Activated T-helper 2 cell treated with anti-CD3 and anti-CD28 coated beads, Interferon-gamma antibody, Interleukin-2, Interleukin-4, amounts not matched to agents 10 μg/mL and 5 μg/mL and 100 μg/mL, durations not matched to agents 14 hours and 24 hours and 36 hours (primary cell): ENCODE measurements around the gene GPX3. TPM values are rescaled to one million over a fixed set of nuclear protein-coding genes. Genes with fewer than 3 reads are reported as not detected.

ENCODE experiments used
- DNase-seq: peaks from one replicate; pipeline ENCODE4 v3.0.0; 2021; ENCODE audit warnings: low spot score
- H3K27ac Mint-ChIP-seq: one replicate; pipeline ENCODE4 v1.8.0; 2021; ENCODE audit warnings: mixed read lengths
- H3K27me3 Mint-ChIP-seq: one replicate; pipeline ENCODE4 v1.8.0; 2021; ENCODE audit warnings: low read depth, mixed read lengths
- H3K36me3 Mint-ChIP-seq: one replicate; pipeline ENCODE4 v1.8.0; 2021; ENCODE audit warnings: low read depth, mixed read lengths
- H3K4me1 Mint-ChIP-seq: one replicate; pipeline ENCODE4 v1.8.0; 2021; ENCODE audit warnings: low read depth, mixed read lengths
- H3K4me3 Mint-ChIP-seq: one replicate; pipeline ENCODE4 v1.8.0; 2021; ENCODE audit warnings: low read depth, mild to moderate bottlenecking, moderate library complexity, mixed read lengths
- H3K9me3 Mint-ChIP-seq: one replicate; pipeline ENCODE4 v1.8.0; 2021; ENCODE audit warnings: mixed read lengths
- intact Hi-C: fragments of 100-400 bp; cut with micrococcal nuclease; formaldehyde crosslinking; loops from one replicate; pipeline ENCODE4 v1.15.1; 2023
- total RNA-seq: library from RNA; stranded (reverse); gene quantifications from 2 replicates; pipeline ENCODE4 v1.2.3, GENCODE V29; 2022

Gene GPX3
- total RNA-seq, 1 donor from 2014 or later, result not detected

DNA sequence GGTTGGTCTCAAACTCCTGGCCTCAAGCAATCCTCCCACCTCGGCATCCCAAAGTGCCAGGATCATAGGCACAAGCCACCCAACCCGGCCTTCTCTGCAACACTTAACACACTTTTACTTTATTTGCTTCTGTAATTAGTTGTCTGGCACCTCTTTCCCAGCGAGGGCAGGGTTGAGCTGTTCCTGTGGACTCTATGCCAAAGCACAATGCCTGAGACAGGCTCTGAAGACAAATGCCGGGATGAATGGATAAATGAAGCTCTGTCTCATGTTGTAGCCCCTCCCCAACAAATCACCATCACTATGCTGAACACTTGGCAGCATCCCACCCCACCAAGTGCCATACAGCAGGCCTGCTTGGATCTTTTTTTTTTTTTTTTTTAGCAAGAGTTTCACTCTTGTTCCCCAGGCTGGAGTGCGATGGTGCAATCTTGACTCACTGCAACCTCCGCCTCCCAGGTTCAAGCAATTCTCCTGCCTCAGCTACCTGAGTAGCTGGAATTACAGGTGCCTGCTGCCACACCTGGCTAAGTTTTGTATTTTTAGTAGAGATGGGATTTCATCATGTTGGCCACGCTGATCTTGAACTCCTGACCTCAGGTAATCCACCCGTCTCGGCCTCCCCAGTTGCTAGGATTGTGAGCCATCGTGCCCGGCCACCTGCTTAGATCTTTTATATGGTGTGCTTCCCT is 21.3 kb downstream of the GPX3 start:
- H3K27ac Mint-ChIP-seq, result no peak overlapping the region
- no peaks in the 10 kb centered on the region for H3K27me3 Mint-ChIP-seq
- peaks cover 86% of the 10 kb centered on the region for H3K36me3 Mint-ChIP-seq

DNA sequence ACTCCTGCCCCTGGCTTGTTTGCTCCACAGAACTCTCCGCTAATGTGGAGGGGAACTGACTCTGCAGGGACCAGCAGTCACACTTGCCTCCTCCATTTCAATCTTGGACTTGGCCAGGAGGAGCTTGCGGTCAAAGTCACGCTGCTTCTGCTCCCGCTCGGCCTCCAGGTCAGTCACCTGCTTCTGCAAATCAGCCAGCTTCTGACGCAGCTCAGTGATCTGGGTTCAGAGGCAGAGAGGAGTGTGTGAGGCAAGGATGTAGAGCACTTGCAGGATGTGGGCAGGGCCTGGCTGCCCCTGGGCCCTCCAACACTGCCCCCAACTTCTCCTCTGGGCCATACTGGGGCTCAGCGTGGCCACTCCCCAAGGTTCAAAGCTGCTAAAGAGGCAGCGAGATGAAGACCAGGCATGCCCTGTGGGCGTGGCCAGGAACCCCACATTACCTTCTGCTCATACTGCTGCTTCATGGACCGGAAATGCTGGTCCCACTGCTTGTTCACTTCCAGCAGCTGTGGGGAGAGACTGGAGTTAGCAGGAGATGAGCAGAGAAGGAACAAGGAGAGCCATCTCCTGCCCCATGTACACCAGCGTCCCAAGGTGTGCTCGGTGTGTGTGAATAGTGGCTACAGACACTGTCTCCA is 22.2 kb downstream of the GPX3 start:
- intact Hi-C loops, result no loop called here
- no peak overlapping the region for H3K4me3 Mint-ChIP-seq
- no peak overlapping the region for H3K27ac Mint-ChIP-seq
- peaks cover 8% of the 10 kb centered on the region for H3K4me1 Mint-ChIP-seq
- peaks cover 86% of the 10 kb centered on the region for H3K36me3 Mint-ChIP-seq
- DNase-seq, result no peak
- no peaks in the 10 kb centered on the region for H3K9me3 Mint-ChIP-seq
- no peaks in the 10 kb centered on the region for H3K27me3 Mint-ChIP-seq

More for the DNA sequence above, 21.3 kb downstream of the GPX3 start:
- no peak for DNase-seq
- Mint-ChIP-seq H3K4me1 (peaks cover 8% of the 10 kb centered on the region), H3K9me3 (no peaks in the 10 kb centered on the region), H3K4me3 (no peak overlapping the region)
- intact Hi-C loops, result no loop called here

DNA sequence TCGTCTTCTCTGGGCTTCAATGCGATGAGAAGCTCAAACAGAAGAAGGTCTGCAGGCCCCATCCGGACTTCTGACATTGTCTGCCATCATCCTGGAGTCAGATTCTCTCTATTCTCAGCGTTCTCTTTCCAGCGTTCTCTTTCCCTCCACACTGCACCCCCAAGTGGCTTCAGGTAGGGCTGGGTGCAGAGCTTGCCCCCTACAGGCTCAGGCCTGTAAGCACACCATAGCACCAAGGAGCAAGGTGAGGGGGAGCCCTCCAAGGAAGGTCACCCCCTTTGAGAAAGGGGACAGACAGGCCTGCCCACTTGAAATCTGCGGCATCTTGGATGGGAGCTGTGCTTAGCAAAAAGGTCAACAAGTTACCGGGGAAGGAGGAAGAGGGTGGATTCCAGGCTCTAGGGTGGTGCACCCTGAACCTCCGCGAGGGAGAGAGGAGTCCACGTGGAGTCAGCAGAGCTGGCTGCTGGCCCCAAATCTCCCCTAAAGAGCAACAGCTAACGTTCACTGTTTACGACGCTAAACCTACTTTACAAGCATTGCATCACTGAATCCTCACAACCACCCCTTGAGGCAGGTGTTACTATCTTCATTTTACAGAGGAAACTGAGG is 27.5 kb downstream of the GPX3 start:
- no peak for DNase-seq
- intact Hi-C loops, result no loop called here
- Mint-ChIP-seq H3K27me3 (no peaks in the 10 kb centered on the region), H3K4me1 (peaks cover 11% of the 10 kb centered on the region), H3K27ac (peak overlapping the region; percentile 17), H3K4me3 (no peak overlapping the region), H3K9me3 (no peaks in the 10 kb centered on the region), H3K36me3 (peaks cover 92% of the 10 kb centered on the region)

DNA sequence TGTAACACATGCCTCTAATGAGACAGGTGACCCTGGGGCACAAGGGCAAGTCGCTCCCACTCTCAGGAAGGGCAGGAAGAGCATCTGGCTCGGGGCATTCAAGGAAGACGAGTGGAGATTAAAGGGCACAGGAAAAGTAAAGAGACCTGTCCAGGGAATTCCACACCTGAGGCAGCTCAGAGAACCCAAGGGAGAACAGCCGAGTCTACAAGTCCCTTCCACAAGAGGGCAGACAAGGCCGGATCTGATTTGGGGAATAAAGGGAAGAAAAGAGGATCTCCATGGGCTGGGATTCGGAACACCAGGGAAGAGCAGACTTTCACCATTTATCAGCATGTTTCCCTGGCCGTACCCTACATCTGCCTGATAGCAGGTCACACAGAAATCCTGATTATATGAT is 28.1 kb downstream of the GPX3 start:
- Mint-ChIP-seq H3K4me1 (peaks cover 14% of the 10 kb centered on the region), H3K27ac (no peak overlapping the region), H3K27me3 (no peaks in the 10 kb centered on the region), H3K36me3 (peaks cover 91% of the 10 kb centered on the region), H3K4me3 (no peak overlapping the region), H3K9me3 (no peaks in the 10 kb centered on the region)
- no peak for DNase-seq
- intact Hi-C loops, result no loop called here

DNA sequence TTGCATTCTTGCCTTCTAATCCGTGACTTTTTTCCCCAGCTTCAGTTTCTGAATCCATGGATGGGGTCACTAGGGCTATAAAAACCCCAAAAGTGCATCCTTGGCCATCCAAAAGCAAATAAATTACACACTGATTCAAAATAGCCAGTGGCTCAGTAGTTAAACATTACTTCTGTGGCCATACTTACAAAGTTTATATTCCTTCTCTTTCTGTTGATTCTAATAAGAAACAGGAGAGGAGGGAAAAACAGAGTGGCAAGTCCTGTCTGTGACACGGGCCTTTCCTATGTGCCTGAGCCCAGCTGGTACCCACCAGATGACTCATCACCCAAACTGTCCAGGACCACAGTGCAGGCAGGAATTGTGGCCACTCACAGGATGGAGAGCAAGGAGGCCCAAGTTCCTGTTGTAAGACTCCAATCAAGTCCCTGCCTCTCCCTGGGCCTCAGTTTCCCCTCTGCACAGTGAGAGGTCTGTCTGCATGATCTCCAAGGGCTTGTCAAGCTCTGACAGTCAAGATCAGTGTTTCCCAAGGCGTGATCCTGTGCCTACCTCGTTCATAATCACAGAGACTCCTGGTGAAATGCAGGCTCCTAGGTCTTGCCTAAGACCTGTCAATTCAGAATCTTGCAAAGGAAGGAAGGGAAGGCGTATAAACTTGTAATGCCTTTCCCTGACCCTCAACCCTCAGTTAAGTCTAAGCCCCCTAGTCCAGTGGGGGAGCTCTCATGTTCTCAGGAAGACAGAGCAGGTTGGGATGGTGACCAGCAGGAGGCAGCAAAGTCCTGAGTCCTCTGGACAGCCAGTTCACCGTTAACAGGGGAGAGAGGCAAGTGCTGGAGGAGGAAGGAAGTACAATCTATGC is 30.9 kb downstream of the GPX3 start:
- Mint-ChIP-seq H3K27me3 (no peaks in the 10 kb centered on the region), H3K27ac (peak overlapping the region; percentile 34), H3K4me1 (peaks cover 15% of the 10 kb centered on the region), H3K4me3 (no peak overlapping the region), H3K36me3 (peaks cover 96% of the 10 kb centered on the region), H3K9me3 (no peaks in the 10 kb centered on the region)
- DNase-seq, result peak; percentile 55
- intact Hi-C loops, result loop anchor here (1.0 to 2.0 kb wide), 3 partner anchors 36 to 113 kb away; no protein-coding TSS in a partner anchor

DNA sequence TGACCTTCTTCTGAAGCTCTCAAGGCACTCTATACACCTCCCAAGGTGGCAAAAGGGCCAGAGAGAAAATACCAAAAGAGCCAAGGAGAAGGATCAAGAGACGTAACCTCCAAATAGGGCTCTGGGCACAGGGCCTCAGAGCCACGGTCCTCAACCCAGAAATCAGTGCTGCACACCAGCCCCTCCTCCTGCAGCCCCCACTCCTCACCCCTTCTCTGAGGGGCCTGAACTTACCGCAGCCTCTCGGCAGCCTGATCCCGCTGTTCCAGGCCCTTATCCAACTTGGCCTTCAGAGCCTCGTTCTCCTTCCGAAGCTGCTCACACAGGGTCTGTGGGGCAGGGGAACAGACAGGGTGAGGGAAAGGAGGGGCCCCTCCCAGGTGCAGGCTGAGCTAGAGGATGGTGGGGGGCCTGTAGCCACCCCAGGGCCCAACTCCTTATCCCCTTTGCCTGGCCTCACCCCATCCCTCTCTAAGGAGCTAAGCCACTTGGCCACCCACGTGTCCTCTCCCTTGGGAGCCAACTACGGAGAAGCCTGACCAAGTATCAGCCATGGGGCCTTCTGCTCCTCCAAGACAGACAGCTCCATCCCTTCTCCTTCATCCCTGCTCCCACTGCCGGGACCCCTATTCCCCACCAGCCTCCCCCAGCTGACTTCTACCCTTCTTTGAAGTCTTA is 31.7 kb downstream of the GPX3 start:
- Mint-ChIP-seq H3K27me3 (no peaks in the 10 kb centered on the region), H3K4me1 (peaks cover 17% of the 10 kb centered on the region), H3K36me3 (peaks cover 96% of the 10 kb centered on the region), H3K9me3 (no peaks in the 10 kb centered on the region), H3K27ac (peak overlapping the region; percentile 79), H3K4me3 (no peak overlapping the region)
- DNase-seq, result no peak
- intact Hi-C loops, result loop anchor here (1.0 to 2.0 kb wide), 3 partner anchors 35 to 112 kb away; no protein-coding TSS in a partner anchor

DNA sequence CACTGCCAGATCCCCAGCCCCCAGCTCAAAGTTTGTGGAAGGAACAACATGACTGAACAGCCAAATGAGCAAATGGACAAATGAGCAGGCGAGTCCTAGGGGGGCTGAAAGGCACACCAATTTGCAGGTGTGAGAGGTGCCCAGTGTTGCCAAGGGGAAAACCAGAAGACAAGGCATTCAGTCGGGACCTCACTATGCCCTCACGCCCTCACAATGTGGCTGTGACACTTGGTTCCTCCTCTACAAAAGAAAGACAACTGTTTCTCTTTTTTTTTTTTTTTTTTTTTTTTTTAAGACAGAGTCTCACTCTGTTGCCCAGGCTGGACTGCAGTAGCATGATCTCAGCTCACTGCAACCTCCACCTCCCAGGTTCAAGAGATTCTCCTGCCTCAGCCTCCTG is 32.4 kb downstream of the GPX3 start:
- DNase-seq, result no peak
- H3K4me1 Mint-ChIP-seq, result peaks cover 19% of the 10 kb centered on the region
- peaks cover 96% of the 10 kb centered on the region for H3K36me3 Mint-ChIP-seq
- no peaks in the 10 kb centered on the region for H3K9me3 Mint-ChIP-seq
- intact Hi-C loops, result no loop called here
- H3K27me3 Mint-ChIP-seq, result no peaks in the 10 kb centered on the region
- peak overlapping the region; percentile 79 for H3K27ac Mint-ChIP-seq
- H3K4me3 Mint-ChIP-seq, result no peak overlapping the region

DNA sequence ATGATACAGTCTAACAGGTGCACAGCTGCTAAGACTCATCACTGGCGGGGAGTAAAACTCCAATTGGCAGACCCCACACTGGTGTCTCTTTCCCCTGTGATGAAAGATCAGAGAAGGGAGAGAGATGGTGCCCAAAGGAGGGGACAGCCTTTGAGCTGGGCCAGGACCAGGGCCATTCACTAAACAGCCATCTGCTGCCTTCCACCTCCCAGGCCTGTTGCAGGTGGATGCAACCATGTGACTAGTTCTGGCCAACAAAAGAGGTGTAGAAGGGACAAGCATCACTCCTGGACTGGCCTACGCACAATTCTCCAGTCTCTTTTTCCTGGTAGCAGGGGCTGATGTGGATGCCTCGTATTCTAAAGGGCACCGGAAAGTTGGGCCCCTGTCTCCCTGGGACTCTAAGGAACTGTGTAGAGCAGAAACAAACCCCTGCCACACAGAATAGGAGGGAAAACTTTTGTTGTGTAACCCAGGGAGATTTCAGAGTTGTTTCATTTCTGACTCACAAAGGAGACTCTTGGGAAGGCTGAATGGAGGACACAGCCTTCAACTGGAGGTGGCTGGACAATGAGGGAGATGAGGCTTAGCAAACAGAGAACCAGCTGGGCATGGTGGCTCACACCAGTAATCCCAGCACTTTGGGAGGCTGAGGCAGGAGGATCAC is 33.5 kb downstream of the GPX3 start:
- Mint-ChIP-seq H3K36me3 (peaks cover 96% of the 10 kb centered on the region), H3K4me1 (peaks cover 22% of the 10 kb centered on the region), H3K27ac (peak overlapping the region; percentile 65), H3K4me3 (no peak overlapping the region), H3K27me3 (no peaks in the 10 kb centered on the region), H3K9me3 (no peaks in the 10 kb centered on the region)
- no peak for DNase-seq
- intact Hi-C loops, result no loop called here

DNA sequence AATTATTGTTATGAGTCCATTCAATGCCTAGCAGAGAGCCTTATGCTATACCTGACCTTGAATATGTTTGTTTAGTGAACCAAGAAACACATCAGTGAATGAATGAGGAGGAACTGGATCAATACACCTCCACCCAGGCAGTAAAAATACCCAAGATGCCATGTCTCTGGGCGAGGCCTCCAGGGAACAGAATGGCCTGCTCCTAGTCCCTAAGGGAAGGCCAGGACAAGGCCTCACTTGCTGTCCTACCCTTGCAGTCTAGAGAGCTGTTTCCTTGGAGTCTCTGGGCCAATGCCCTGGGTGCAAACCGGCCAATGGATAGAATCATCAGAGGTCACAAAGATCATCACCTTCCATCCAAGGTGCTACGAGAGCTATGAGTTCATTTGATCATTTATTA is 34.3 kb downstream of the GPX3 start:
- DNase-seq, result no peak
- Mint-ChIP-seq H3K27ac (peak overlapping the region; percentile 63), H3K4me1 (peaks cover 30% of the 10 kb centered on the region), H3K9me3 (no peaks in the 10 kb centered on the region), H3K4me3 (no peak overlapping the region), H3K27me3 (no peaks in the 10 kb centered on the region), H3K36me3 (peaks cover 96% of the 10 kb centered on the region)
- intact Hi-C loops, result no loop called here

DNA sequence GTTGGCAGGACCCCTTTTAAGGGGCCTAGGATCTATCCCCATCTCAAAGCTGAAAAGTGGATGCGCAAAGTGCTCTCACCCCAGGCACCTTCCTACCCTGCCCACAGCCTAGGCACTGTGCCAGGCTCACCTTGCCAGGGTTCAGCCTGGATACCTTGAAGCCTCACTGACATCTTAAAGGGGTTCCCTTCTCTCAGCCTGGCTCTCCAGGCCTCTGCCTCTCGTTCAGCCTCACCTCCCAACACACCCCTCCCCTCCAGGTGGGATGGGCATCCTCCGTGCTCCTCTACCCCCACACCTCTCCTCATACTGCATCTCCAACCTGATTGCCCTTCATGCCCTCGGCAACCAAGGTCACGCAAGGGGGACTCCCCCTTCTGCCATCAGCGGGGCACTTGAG is 34.9 kb downstream of the GPX3 start:
- no peak overlapping the region for H3K27ac Mint-ChIP-seq
- H3K9me3 Mint-ChIP-seq, result no peaks in the 10 kb centered on the region
- no peaks in the 10 kb centered on the region for H3K27me3 Mint-ChIP-seq
- H3K4me1 Mint-ChIP-seq, result peaks cover 36% of the 10 kb centered on the region
- peaks cover 96% of the 10 kb centered on the region for H3K36me3 Mint-ChIP-seq
- no peak for DNase-seq
- H3K4me3 Mint-ChIP-seq, result no peak overlapping the region
- intact Hi-C loops, result no loop called here

DNA sequence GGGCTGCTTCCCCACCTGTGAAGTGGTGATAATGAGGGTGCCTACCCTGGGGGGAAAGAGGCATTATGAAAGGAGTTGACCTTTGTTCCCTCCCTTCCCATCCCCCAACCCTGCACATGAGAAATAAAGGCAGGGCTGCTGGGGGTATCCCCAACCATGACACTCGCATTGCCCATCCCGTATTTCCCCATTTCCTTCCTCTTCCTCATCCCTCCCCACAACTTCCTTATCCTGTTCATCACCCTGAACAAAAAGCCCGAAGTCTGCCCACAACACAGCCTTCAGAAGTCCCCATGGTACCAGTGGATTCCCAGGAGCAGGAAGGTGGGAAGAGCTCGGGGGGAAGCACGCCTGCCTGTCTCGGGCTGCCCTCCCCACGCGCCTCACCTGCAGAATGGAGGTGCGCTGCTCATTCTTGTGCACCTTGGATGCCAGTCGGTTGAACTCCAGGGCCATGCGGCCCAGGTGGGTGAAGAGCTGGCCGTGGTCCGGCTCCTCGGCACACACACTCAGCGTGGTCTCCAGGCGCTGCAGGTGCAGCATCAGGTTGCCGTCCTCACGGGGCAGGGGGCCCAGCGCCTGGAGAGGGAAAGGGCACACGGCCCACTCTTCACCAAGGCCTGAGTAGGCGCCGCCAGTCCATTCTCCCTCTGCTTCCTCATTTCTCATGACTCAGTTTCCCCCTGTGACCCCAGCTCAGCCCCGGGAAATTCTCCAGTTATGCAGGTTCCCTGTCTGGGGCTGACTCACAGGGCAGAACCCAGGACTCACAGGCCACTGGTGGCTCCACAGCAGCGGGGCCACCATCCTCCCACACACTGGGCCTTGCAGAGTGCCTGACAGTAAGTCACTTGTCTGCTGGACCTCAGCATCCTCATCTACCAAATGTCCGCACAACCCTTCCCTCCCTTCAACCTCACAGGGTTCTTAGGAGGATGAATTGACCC is 36.3 kb downstream of the GPX3 start:
- peak overlapping the region; percentile 49 for H3K27ac Mint-ChIP-seq
- no peaks in the 10 kb centered on the region for H3K27me3 Mint-ChIP-seq
- peaks cover 98% of the 10 kb centered on the region for H3K36me3 Mint-ChIP-seq

More for the DNA sequence above, 36.3 kb downstream of the GPX3 start:
- no peaks in the 10 kb centered on the region for H3K9me3 Mint-ChIP-seq
- intact Hi-C loops, result no loop called here
- no peak overlapping the region for H3K4me3 Mint-ChIP-seq
- H3K4me1 Mint-ChIP-seq, result peaks cover 44% of the 10 kb centered on the region
- DNase-seq, result no peak
